ENCODE measurements around the gene ROBO1.

- no peak for TF ChIP-seq CTCF (IDR thresholded peaks at IDR 0.05)
- no peak for TF ChIP-seq EZH2 (IDR thresholded peaks at IDR 0.05; ENCODE audit: borderline replicate concordance, insufficient read depth, low read depth, low read length, poor library complexity, severe bottlenecking)
Measured at GRCh38 chr3:78823434-78823833, 944.4 kb downstream of the ROBO1 start.

Measured in B cell (primary cell).